MM.1S (cell line): ENCODE measurements around the gene TMEM132D.

ENCODE experiments used
- DNase-seq: peaks from one replicate; pipeline ENCODE4 v3.0.0-alpha.2; 2015
- H2AFZ ChIP-seq: fragments of 300-600 bp; sonication (generic); 2 replicates; pipeline ENCODE4 v1.6.0; 2016; ENCODE audit warnings: antibody characterized with exemption, low read length
- H3F3A ChIP-seq: fragments of 300-600 bp; sonication (generic); 2 replicates; pipeline ENCODE4 v1.6.1; 2016; ENCODE audit warnings: mild to moderate bottlenecking, antibody characterized with exemption, low read length, moderate library complexity, mixed read lengths; ENCODE audit not compliant: insufficient read depth
- H3K27ac ChIP-seq: fragments of 300-600 bp; sonication (generic); 2 replicates; pipeline ENCODE4 v1.5.1; 2016; ENCODE audit warnings: mild to moderate bottlenecking, low read length
- H3K27me3 ChIP-seq: fragments of 300-600 bp; sonication (generic); replicated peaks from 2 replicates; pipeline ENCODE4 v1.6.0; 2016; ENCODE audit warnings: low read length; ENCODE audit not compliant: insufficient read depth
- H3K36me3 ChIP-seq: fragments of 300-600 bp; sonication (generic); replicated peaks from 2 replicates; pipeline ENCODE4 v1.6.1; 2016; ENCODE audit warnings: mild to moderate bottlenecking, low read length, mixed read lengths; ENCODE audit not compliant: insufficient read depth
- H3K4me1 ChIP-seq: fragments of 300-600 bp; sonication (generic); 2 replicates; pipeline ENCODE4 v1.6.1; 2016; ENCODE audit warnings: low read length, mixed read lengths
- H3K4me2 ChIP-seq: fragments of 300-600 bp; sonication (generic); 2 replicates; pipeline ENCODE4 v1.6.0; 2016; ENCODE audit warnings: low read depth, low read length
- H3K4me3 ChIP-seq: fragments of 300-600 bp; sonication (generic); 2 replicates; pipeline ENCODE4 v1.5.1; 2016; ENCODE audit warnings: low read length, mixed read lengths
- H3K79me2 ChIP-seq: fragments of 300-600 bp; sonication (generic); 2 replicates; pipeline ENCODE4 v1.6.1; 2016; ENCODE audit warnings: mixed run types, low read length, mixed read lengths
- H3K9ac ChIP-seq: fragments of 300-600 bp; sonication (generic); 2 replicates; pipeline ENCODE4 v1.6.1; 2016; ENCODE audit warnings: low read length, mixed read lengths
- H3K9me2 ChIP-seq: fragments of 300-600 bp; sonication (generic); replicated peaks from 2 replicates; pipeline ENCODE4 v1.6.1; 2016; ENCODE audit warnings: mild to moderate bottlenecking, low read length, mixed read lengths; ENCODE audit not compliant: insufficient read depth
- H3K9me3 ChIP-seq: fragments of 300-600 bp; sonication (generic); replicated peaks from 2 replicates; pipeline ENCODE4 v1.6.1; 2016; ENCODE audit warnings: mild to moderate bottlenecking, low read length, mixed read lengths; ENCODE audit not compliant: insufficient read depth
- H4K20me1 ChIP-seq: fragments of 300-600 bp; sonication (generic); 2 replicates; pipeline ENCODE4 v1.6.1; 2016; ENCODE audit warnings: mild to moderate bottlenecking, low read length, moderate library complexity, mixed read lengths; ENCODE audit not compliant: insufficient read depth
- EZH2 ChIP-seq: fragments of 300-600 bp; sonication (generic); optimal IDR thresholded peaks from 2 replicates; pipeline ENCODE3; 2017; ENCODE audit warnings: low read depth, mild to moderate bottlenecking, antibody characterized with exemption, low read length, mixed read lengths
- EZH2phosphoT487 ChIP-seq: fragments of 300-600 bp; sonication (generic); IDR thresholded peaks from 2 replicates; pipeline ENCODE4 v1.6.1; 2018; ENCODE audit warnings: antibody characterized with exemption, low read length
- TF ChIP-seq, protein P1 (sequence below): fragments of 300-600 bp; sonication (generic); IDR thresholded peaks from 2 replicates; pipeline ENCODE4 v1.5.1; 2016; ENCODE audit warnings: antibody characterized with exemption, low read length, mixed read lengths

TMEM132D gene

DNA sequence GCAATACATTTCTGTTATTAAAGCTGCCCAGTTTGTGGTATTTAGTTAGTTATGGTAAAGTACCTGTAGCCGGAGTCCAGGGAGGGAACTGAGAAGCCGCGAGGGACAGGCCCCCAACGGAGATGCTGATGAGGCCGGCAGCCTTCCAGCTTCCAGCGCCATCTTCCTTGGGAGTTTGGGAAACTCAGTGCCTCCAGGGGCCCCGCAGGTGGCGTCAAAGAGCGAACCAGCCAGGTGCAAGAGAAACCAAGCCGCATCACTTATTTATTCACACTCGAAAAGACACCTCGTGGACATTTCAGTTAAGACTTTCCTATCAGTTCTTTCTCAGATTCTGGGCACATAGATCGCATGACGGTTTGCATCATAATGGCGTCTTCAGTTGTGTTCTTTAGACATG is 833.9 kb downstream of the TMEM132D start:
- Histone ChIP-seq H3F3A (no peaks in the 10 kb centered on the region), H3K36me3 (no peaks in the 10 kb centered on the region), H3K4me2 (no peak overlapping the region), H3K27ac (no peak overlapping the region), H2AFZ (no peak overlapping the region), H3K79me2 (no peaks in the 10 kb centered on the region), H3K9me3 (no peaks in the 10 kb centered on the region), H3K27me3 (no peaks in the 10 kb centered on the region), H4K20me1 (no peaks in the 10 kb centered on the region), H3K9ac (no peak overlapping the region), H3K4me1 (no peaks in the 10 kb centered on the region), H3K9me2 (no peaks in the 10 kb centered on the region), H3K4me3 (no peak overlapping the region)
- TF ChIP-seq EZH2phosphoT487, result no peak
- TF ChIP-seq, protein P1, sequence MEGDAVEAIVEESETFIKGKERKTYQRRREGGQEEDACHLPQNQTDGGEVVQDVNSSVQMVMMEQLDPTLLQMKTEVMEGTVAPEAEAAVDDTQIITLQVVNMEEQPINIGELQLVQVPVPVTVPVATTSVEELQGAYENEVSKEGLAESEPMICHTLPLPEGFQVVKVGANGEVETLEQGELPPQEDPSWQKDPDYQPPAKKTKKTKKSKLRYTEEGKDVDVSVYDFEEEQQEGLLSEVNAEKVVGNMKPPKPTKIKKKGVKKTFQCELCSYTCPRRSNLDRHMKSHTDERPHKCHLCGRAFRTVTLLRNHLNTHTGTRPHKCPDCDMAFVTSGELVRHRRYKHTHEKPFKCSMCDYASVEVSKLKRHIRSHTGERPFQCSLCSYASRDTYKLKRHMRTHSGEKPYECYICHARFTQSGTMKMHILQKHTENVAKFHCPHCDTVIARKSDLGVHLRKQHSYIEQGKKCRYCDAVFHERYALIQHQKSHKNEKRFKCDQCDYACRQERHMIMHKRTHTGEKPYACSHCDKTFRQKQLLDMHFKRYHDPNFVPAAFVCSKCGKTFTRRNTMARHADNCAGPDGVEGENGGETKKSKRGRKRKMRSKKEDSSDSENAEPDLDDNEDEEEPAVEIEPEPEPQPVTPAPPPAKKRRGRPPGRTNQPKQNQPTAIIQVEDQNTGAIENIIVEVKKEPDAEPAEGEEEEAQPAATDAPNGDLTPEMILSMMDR, result no peak
- DNase-seq, result no peak

DNA sequence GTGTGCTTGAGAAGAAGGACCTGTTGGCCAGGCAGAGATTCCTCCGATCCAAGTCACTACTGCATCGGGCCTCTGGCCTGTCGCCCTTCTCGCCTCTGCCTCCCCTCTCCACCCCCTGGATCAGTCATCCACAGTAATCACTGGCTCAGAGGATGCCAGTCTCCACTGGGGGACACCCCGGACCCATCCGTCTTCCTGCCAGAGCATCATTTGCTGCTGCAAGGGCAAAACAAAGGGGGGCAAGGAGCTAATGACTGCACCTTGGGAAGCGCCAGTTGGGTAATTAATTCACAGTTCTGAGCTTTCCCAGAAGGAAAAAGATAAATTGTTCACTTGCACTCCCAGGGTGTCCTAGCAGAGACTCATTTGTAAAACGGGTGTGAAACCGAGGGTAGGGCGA is 835.1 kb downstream of the TMEM132D start:
- Histone ChIP-seq H3K4me3 (no peak overlapping the region), H3K27me3 (no peaks in the 10 kb centered on the region), H3F3A (no peaks in the 10 kb centered on the region), H3K9me3 (no peaks in the 10 kb centered on the region), H3K9me2 (no peaks in the 10 kb centered on the region), H3K4me2 (no peak overlapping the region), H3K9ac (no peak overlapping the region), H2AFZ (no peak overlapping the region), H4K20me1 (no peaks in the 10 kb centered on the region), H3K27ac (no peak overlapping the region), H3K36me3 (no peaks in the 10 kb centered on the region), H3K4me1 (no peaks in the 10 kb centered on the region), H3K79me2 (no peaks in the 10 kb centered on the region)
- no peak for DNase-seq
- TF ChIP-seq EZH2phosphoT487 (no peak), EZH2 (no peak)
- TF ChIP-seq, protein P1, result no peak

DNA sequence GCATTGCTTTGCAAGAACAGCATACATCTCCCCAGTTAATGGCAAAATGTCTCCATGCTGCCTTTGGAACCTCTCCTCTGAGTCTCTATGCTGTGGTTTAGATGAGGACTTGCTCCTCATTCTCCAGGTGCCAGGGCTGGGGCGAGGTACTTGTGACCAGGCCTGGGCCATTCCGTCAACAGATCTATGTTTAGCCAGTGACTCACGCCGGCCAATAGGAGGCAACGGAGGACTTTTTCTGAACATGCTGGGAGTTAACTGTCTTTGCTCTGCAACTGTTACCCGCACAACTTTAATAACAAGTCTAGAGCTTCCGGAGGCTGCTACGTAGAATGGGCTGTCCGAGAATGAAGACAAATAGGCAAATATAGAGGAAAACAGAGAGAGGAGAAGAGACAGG is 836.3 kb downstream of the TMEM132D start:
- H3K9me3 ChIP-seq, result no peaks in the 10 kb centered on the region
- no peaks in the 10 kb centered on the region for H3K27me3 ChIP-seq
- H3K27ac ChIP-seq, result no peak overlapping the region
- no peak overlapping the region for H3K4me2 ChIP-seq
- H3K79me2 ChIP-seq, result no peaks in the 10 kb centered on the region
- H2AFZ ChIP-seq, result no peak overlapping the region
- no peaks in the 10 kb centered on the region for H3F3A ChIP-seq
- H3K9ac ChIP-seq, result no peak overlapping the region
- no peak for DNase-seq
- H3K4me1 ChIP-seq, result no peaks in the 10 kb centered on the region
- H3K36me3 ChIP-seq, result no peaks in the 10 kb centered on the region
- H3K9me2 ChIP-seq, result no peaks in the 10 kb centered on the region
- TF ChIP-seq, protein P1, result no peak
- TF ChIP-seq EZH2phosphoT487 (no peak), EZH2 (no peak)
- no peak overlapping the region for H3K4me3 ChIP-seq
- no peaks in the 10 kb centered on the region for H4K20me1 ChIP-seq
